HepG2 (cell line): Measurements from ENCODE around the gene PPP2R5D. TPM values are rescaled to one million over a fixed set of nuclear protein-coding genes. Genes with fewer than 3 reads are reported as not detected.

ENCODE experiments used
- AGO2 ChIP-seq: fragments of 200-400 bp; formaldehyde crosslinking; optimal IDR thresholded peaks from 2 replicates; pipeline ENCODE3; 2017; ENCODE audit warnings: mild to moderate bottlenecking, low read depth, low read length, moderate library complexity
- KDM5B ChIP-seq: sonication (generic); formaldehyde crosslinking; IDR thresholded peaks from 2 replicates; pipeline ENCODE4 v1.4.0; 2020; ENCODE audit warnings: missing genetic modification reagents, mild to moderate bottlenecking, borderline replicate concordance
- MEIS2 ChIP-seq: sonication (generic); formaldehyde crosslinking; IDR thresholded peaks from 2 replicates; pipeline ENCODE4 v1.9.0; 2021; ENCODE audit warnings: mild to moderate bottlenecking, missing genetic modification reagents
- PHF8 ChIP-seq: sonication (generic); formaldehyde crosslinking; IDR thresholded peaks from 2 replicates; pipeline ENCODE4 v1.5.0; 2020; ENCODE audit warnings: missing genetic modification reagents
- PLSCR1 ChIP-seq: sonication (generic); formaldehyde crosslinking; IDR thresholded peaks from 2 replicates; pipeline ENCODE4 v1.5.0; 2020; ENCODE audit warnings: missing genetic modification reagents, mild to moderate bottlenecking, borderline replicate concordance
- POLR2G ChIP-seq: fragments of 200-400 bp; formaldehyde crosslinking; IDR thresholded peaks from 2 replicates; pipeline ENCODE4 v1.6.1; 2018; ENCODE audit warnings: mild to moderate bottlenecking, low read depth, low read length, moderate library complexity
- RBFOX2 ChIP-seq: fragments of 200-400 bp; formaldehyde crosslinking; IDR thresholded peaks from 2 replicates; pipeline ENCODE4 v1.6.1; 2017; ENCODE audit warnings: low read depth, mild to moderate bottlenecking, low read length
- SAP130 ChIP-seq: IDR thresholded peaks from 2 replicates; pipeline ENCODE4 v1.6.1; 2016; ENCODE audit warnings: low read depth
- UBTF ChIP-seq: sonication (generic); formaldehyde crosslinking; IDR thresholded peaks from 2 replicates; pipeline ENCODE4 v1.4.0; 2020; ENCODE audit warnings: mild to moderate bottlenecking, missing genetic modification reagents
- ZBTB7B ChIP-seq: sonication (generic); formaldehyde crosslinking; IDR thresholded peaks from 2 replicates; pipeline ENCODE4 v1.4.0; 2020; ENCODE audit warnings: missing genetic modification reagents
- ZMYM3 ChIP-seq: sonication (generic); formaldehyde crosslinking; IDR thresholded peaks from 2 replicates; pipeline ENCODE4 v1.5.1; 2020; ENCODE audit warnings: mild to moderate bottlenecking, missing genetic modification reagents
- ZNF263 ChIP-seq: sonication (generic); formaldehyde crosslinking; IDR thresholded peaks from 2 replicates; pipeline ENCODE4 v1.4.0; 2020; ENCODE audit warnings: missing genetic modification reagents
- ZNF292 ChIP-seq: sonication (generic); formaldehyde crosslinking; IDR thresholded peaks from 2 replicates; pipeline ENCODE4 v1.8.1; 2022; ENCODE audit warnings: mild to moderate bottlenecking, low read depth, missing genetic modification reagents, borderline replicate concordance
- ZNF331 ChIP-seq: sonication (generic); formaldehyde crosslinking; IDR thresholded peaks from 2 replicates; pipeline ENCODE4 v1.4.0; 2020; ENCODE audit warnings: missing genetic modification reagents
- ZNF350 ChIP-seq: sonication (generic); formaldehyde crosslinking; IDR thresholded peaks from 2 replicates; pipeline ENCODE4 v1.4.0; 2020; ENCODE audit warnings: mild to moderate bottlenecking, low read depth, missing genetic modification reagents, borderline replicate concordance
- ZNF574 ChIP-seq: sonication (generic); formaldehyde crosslinking; IDR thresholded peaks from 2 replicates; pipeline ENCODE4 v1.4.0; 2020; ENCODE audit warnings: missing genetic modification reagents
- ZNF687 ChIP-seq: sonication (generic); formaldehyde crosslinking; IDR thresholded peaks from 2 replicates; pipeline ENCODE4 v1.5.1; 2020; ENCODE audit warnings: mild to moderate bottlenecking, missing genetic modification reagents, moderate library complexity
- ZNF816 ChIP-seq: sonication (generic); formaldehyde crosslinking; IDR thresholded peaks from 2 replicates; pipeline ENCODE4 v1.8.0; 2022; ENCODE audit warnings: missing genetic modification reagents, mild to moderate bottlenecking, borderline replicate concordance
- ZNF891 ChIP-seq: sonication (generic); formaldehyde crosslinking; IDR thresholded peaks from 2 replicates; pipeline ENCODE4 v1.5.0; 2020; ENCODE audit warnings: mild to moderate bottlenecking, missing genetic modification reagents
- polyA plus RNA-seq, 8 experiments: library from polyadenylated mRNA; depleted of rRNA in 3 of 8; stranded (reverse) in 7 of 8; unstranded in 1 of 8; fragments of >200 nt; fragmentation: Illumina TruSeq in 4 of 8; extraction: Trizol in 4 of 8; gene quantifications; 2 replicates each; pipeline versions ENCODE4 v1.2.1 to v1.2.3, GENCODE V29; 2011 to 2016; ENCODE audit warnings: low read depth in 4 of 8, missing spikeins in 1 of 8, mixed read lengths in 1 of 8; ENCODE audit not compliant: insufficient read depth in 1 of 8
- total RNA-seq, 5 experiments: library from RNA; depleted of rRNA; stranded (reverse); fragments of >200 nt; fragmentation: Illumina TruSeq; extraction: Trizol; gene quantifications; 2 replicates each; pipeline ENCODE4 v1.2.3, GENCODE V29; 2016; ENCODE audit warnings: low read depth in 1 of 5

PPP2R5D gene
- total and polyA plus RNA-seq, 2 of the 13 experiments (the other 11 are each of a cell fraction or from before 2014, with no cell fraction given) = 53.7 to 60.4 TPM

- 0 out of 2 replicates have a peak, but pooled peaks have one; percentile 28 for TF ChIP-seq ZNF331
- TF ChIP-seq ZNF687 (CRISPR knock-in tag) = peak; percentile 71
- TF ChIP-seq KDM5B (CRISPR knock-in tag) = 0 out of 2 replicates have a peak, but pooled peaks have one; percentile 10
- peak; percentile 47; the same call in 1 of the 2 replicates for TF ChIP-seq POLR2G
- TF ChIP-seq AGO2 = peak; percentile 72
- TF ChIP-seq MEIS2 (CRISPR knock-in tag) = peak; percentile 91
- TF ChIP-seq ZNF816 (CRISPR knock-in tag) = no peak
- TF ChIP-seq SAP130 (CRISPR knock-in tag) = peak; percentile 48; the same call in 1 of the 2 replicates
- peak; percentile 60; the same call in 1 of the 2 replicates for TF ChIP-seq ZMYM3 (CRISPR knock-in tag)
- 0 out of 2 replicates have a peak, but pooled peaks have one; percentile 36 for TF ChIP-seq RBFOX2
- peak; percentile 46; the same call in 1 of the 2 replicates for TF ChIP-seq ZNF292 (CRISPR knock-in tag)
- peak; percentile 30 for TF ChIP-seq UBTF (CRISPR knock-in tag)
- TF ChIP-seq ZNF350 (CRISPR knock-in tag) = peak; percentile 25; the same call in 1 of the 2 replicates
- TF ChIP-seq ZBTB7B (CRISPR knock-in tag) = 0 out of 2 replicates have a peak, but pooled peaks have one; percentile 30
- TF ChIP-seq PLSCR1 = no peak
- no peak for TF ChIP-seq PHF8 (CRISPR knock-in tag)
- 0 out of 2 replicates have a peak, but pooled peaks have one; percentile 11 for TF ChIP-seq ZNF574 (CRISPR knock-in tag)
- TF ChIP-seq ZNF891 (CRISPR knock-in tag) = no peak
- TF ChIP-seq ZNF263 (CRISPR knock-in tag) = 0 out of 2 replicates have a peak, but pooled peaks have one; percentile 23
These were observed 51.3 kb downstream of the PPP2R5D start (continued) for GRCh38 chr6:43035495-43036194.
